Cardiac muscle cell (in vitro differentiated cells and primary cell): ENCODE data around the gene TFB2M. TPM values are rescaled to one million over a fixed set of nuclear protein-coding genes. Genes with fewer than 3 reads are reported as not detected.
A peak's percentile ranks its signal among the peaks of the same experiment; 100 is the strongest.

Source experiments
- DNase-seq, 2 donors: peaks; one replicate each; pipeline versions ENCODE4 v3.0.0 to v3.0.0-alpha.2; 2010 to 2017; ENCODE audit warnings: low read depth in 1 of 2, low spot score in 1 of 2
- H3K27ac ChIP-seq: fragments of 200-600 bp; sonication (generic); 2 replicates; pipeline ENCODE4 v1.5.1; 2016
- H3K27me3 ChIP-seq: fragments of 200-600 bp; sonication (generic); 2 replicates; pipeline ENCODE4 v1.6.0; 2016; ENCODE audit warnings: control low read depth
- H3K36me3 ChIP-seq: fragments of 200-600 bp; sonication (generic); 2 replicates; pipeline ENCODE4 v1.5.1; 2016; ENCODE audit warnings: control low read depth
- H3K4me1 ChIP-seq: fragments of 200-600 bp; sonication (generic); 2 replicates; pipeline ENCODE4 v1.8.1; 2017; ENCODE audit warnings: low read depth, mild to moderate bottlenecking, mixed run types
- H3K4me3 ChIP-seq: fragments of 200-600 bp; sonication (generic); 2 replicates; pipeline ENCODE4 v1.5.1; 2016; ENCODE audit warnings: mild to moderate bottlenecking
- H3K9me3 ChIP-seq: fragments of 200-600 bp; sonication (generic); 2 replicates; pipeline ENCODE4 v1.5.1; 2017; ENCODE audit warnings: low read depth, mild to moderate bottlenecking, control low read depth
- CTCF ChIP-seq: IDR thresholded peaks from 2 replicates; pipeline ENCODE4 v1.5.1; 2012; ENCODE audit warnings: low read depth, mild to moderate bottlenecking, low read length
- polyA plus RNA-seq: library from polyadenylated mRNA; unstranded; fragments of >200 nt; fragmentation: Nextera tagmentation; extraction: Ambion mirVana; gene quantifications from 2 replicates; pipeline ENCODE4 v1.2.1, GENCODE V29; 2016
- total RNA-seq: library from RNA; depleted of rRNA; stranded (reverse); fragments of >200 nt; gene quantifications from 2 replicates; pipeline ENCODE4 v1.2.3, GENCODE V29; 2016

The TFB2M gene
- total and polyA plus RNA-seq, 2 experiments from 2014 or later, result 7.3 to 9.4 TPM

GRCh38 chr1:246587606-246588005 is 21.5 kb upstream of the TFB2M start:
- peak in 1 of 2 donors; percentile 82 for DNase-seq
- TF ChIP-seq CTCF, result no peak
- H3K27ac ChIP-seq, result no peak overlapping the region

DNA sequence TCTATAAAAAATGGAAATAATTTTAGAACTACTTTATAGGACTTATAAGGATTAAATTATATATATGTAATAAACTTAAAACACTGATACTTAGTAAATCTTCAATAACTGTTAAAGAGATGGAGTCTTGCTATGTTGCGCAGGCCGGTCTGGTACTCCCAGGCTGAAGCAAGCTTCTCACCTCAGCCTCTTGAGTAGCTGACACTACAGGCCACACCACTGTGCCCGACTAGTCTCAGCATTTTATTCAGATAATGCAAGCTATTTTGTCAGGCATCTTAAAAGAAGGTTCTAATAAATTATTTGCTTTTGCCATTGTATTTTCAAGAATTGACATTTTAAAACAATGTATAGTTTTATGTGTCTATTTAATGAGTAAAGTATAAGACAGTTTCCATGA is 21.0 kb upstream of the TFB2M start:
- H3K36me3 ChIP-seq, result peaks cover 3% of the 10 kb centered on the region
- no peak for TF ChIP-seq CTCF
- H3K4me3 ChIP-seq, result no peak overlapping the region
- no peaks in the 10 kb centered on the region for H3K9me3 ChIP-seq
- H3K27me3 ChIP-seq, result no peaks in the 10 kb centered on the region
- no peak overlapping the region for H3K27ac ChIP-seq
- no peak for DNase-seq
- peaks cover 8% of the 10 kb centered on the region for H3K4me1 ChIP-seq

More at GRCh38 chr1:246587606-246588005, 21.5 kb upstream of the TFB2M start:
- no peaks in the 10 kb centered on the region for H3K27me3 ChIP-seq
- peaks cover 8% of the 10 kb centered on the region for H3K4me1 ChIP-seq
- no peaks in the 10 kb centered on the region for H3K9me3 ChIP-seq
- no peak overlapping the region for H3K4me3 ChIP-seq
- H3K36me3 ChIP-seq, result peaks cover 5% of the 10 kb centered on the region

- Histone ChIP-seq H3K4me3 (no peak overlapping the region), H3K36me3 (no peaks in the 10 kb centered on the region), H3K27me3 (no peaks in the 10 kb centered on the region), H3K27ac (peak overlapping the region; percentile 67), H3K9me3 (no peaks in the 10 kb centered on the region), H3K4me1 (peaks cover 27% of the 10 kb centered on the region)
- peak in 1 of 2 donors; percentile 84 for DNase-seq
- TF ChIP-seq CTCF, result no peak
These were observed 17.6 kb upstream of the TFB2M start for GRCh38 chr1:246583448-246584185.

DNA sequence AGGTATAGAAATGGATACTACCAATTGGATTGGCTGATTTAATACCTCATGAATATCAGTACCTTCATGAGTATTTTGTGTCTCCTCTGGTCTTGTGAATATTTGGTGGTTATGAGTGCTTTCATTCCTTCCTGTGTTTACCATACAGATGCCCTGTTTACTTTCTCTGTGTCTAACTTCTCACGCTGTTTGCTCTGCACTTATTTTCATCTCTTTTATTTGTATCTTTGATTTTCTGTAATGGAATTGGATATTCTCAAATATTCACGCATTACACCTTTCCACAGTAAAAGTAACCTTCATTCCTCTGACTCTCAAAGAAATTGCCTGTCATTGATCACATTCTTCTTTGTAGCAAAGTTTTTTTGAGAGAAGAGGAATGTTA is 17.0 kb upstream of the TFB2M start:
- Histone ChIP-seq H3K4me1 (peaks cover 33% of the 10 kb centered on the region), H3K9me3 (no peaks in the 10 kb centered on the region), H3K4me3 (no peak overlapping the region), H3K27ac (peak overlapping the region; percentile 67), H3K27me3 (no peaks in the 10 kb centered on the region), H3K36me3 (no peaks in the 10 kb centered on the region)
- no peak for TF ChIP-seq CTCF
- no peak for DNase-seq

DNA sequence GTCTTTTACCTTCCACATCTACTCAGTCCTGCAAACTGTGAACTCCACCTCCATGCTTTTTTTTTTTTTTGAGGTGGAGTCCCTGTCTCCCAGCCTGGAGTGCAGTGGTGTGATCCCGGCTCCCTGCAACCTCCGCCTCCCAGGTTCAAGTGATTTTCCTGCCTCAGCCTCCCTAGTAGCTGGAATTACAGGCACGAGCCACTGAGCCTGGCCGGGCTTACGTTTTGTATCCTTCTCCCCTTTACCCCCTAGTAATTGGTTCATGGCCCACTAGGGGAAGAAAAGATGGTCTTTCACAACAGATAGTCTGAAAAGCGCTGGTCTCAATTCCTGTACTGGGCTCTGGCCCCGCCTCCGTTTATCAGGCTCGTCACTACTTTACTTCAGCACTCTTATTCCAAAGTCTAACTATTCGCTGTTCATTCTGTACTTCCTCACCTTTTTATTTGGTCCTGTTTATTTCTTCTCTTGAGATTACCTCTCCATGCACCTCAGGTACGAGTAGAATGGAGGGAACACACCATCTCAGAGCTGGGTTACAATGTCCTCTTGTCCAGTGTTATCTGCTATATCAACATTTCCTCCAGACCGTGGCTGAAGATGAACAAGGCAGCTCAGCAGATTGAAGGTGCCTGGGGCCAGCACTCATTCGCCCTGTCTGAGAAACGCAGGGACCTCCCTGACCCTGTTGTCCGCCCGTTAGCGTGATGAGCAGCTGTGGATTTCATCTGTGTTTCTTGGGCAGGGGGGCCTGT is 16.4 kb upstream of the TFB2M start:
- DNase-seq, result no peak
- no peak overlapping the region for H3K4me3 ChIP-seq
- H3K36me3 ChIP-seq, result no peaks in the 10 kb centered on the region
- no peaks in the 10 kb centered on the region for H3K27me3 ChIP-seq
- TF ChIP-seq CTCF, result no peak
- peaks cover 39% of the 10 kb centered on the region for H3K4me1 ChIP-seq
- H3K27ac ChIP-seq, result peak overlapping the region; percentile 67
- no peaks in the 10 kb centered on the region for H3K9me3 ChIP-seq
